Trophoblast cell (in vitro differentiated cells and primary cell): ENCODE data around the gene TTC21B.
A peak's percentile ranks its signal among the peaks of the same experiment; 100 is the strongest.

Source experiments
- DNase-seq, 2 donors: peaks; one replicate each; pipeline ENCODE4 v3.0.0-alpha.2; 2016
- H2AFZ ChIP-seq: 2 replicates; pipeline ENCODE4 v1.6.1; 2013; ENCODE audit warnings: low read length, moderate library complexity, mild to moderate bottlenecking; ENCODE audit not compliant: insufficient read depth, poor library complexity
- H2AK5ac ChIP-seq: 2 replicates; pipeline ENCODE4 v1.6.1; 2013; ENCODE audit warnings: mild to moderate bottlenecking, low read length
- H2BK120ac ChIP-seq: 2 replicates; pipeline ENCODE4 v1.6.1; 2013; ENCODE audit warnings: low read length, mild to moderate bottlenecking, moderate library complexity; ENCODE audit not compliant: insufficient read depth, poor library complexity
- H2BK12ac ChIP-seq: 2 replicates; pipeline ENCODE4 v1.6.1; 2013; ENCODE audit warnings: mild to moderate bottlenecking, low read length, moderate library complexity
- H2BK5ac ChIP-seq: 2 replicates; pipeline ENCODE4 v1.6.1; 2013; ENCODE audit warnings: low read length, low read depth, moderate library complexity, mild to moderate bottlenecking; ENCODE audit not compliant: poor library complexity
- H3K14ac ChIP-seq: 2 replicates; pipeline ENCODE4 v1.6.1; 2013; ENCODE audit warnings: mild to moderate bottlenecking, low read length
- H3K18ac ChIP-seq: 2 replicates; pipeline ENCODE4 v1.6.1; 2013; ENCODE audit warnings: mild to moderate bottlenecking, low read length
- H3K23ac ChIP-seq: 2 replicates; pipeline ENCODE4 v1.6.1; 2013; ENCODE audit warnings: low read length
- H3K27ac ChIP-seq: 2 replicates; pipeline ENCODE4 v1.5.1; 2013; ENCODE audit warnings: low read depth, mild to moderate bottlenecking, inconsistent platforms, low read length, moderate library complexity
- H3K27me3 ChIP-seq: 2 replicates; pipeline ENCODE4 v1.6.1; 2013; ENCODE audit warnings: inconsistent platforms, mild to moderate bottlenecking, low read length, moderate library complexity; ENCODE audit not compliant: insufficient read depth
- H3K36me3 ChIP-seq, 2 experiments: 1 replicate in 1 of 2; 2 replicates in 1 of 2; pipeline ENCODE4 v1.6.1; 2013; ENCODE audit warnings: low read length in 2 of 2, mild to moderate bottlenecking in 2 of 2, moderate library complexity in 1 of 2; ENCODE audit not compliant: insufficient read depth in 2 of 2, control insufficient read depth in 1 of 2
- H3K4ac ChIP-seq: 2 replicates; pipeline ENCODE4 v1.6.1; 2013; ENCODE audit warnings: low read depth, mild to moderate bottlenecking, low read length, moderate library complexity
- H3K4me1 ChIP-seq, 2 experiments: 1 replicate in 1 of 2; 2 replicates in 1 of 2; pipeline ENCODE4 v1.6.1; 2013; ENCODE audit warnings: low read length in 2 of 2, mild to moderate bottlenecking in 2 of 2, moderate library complexity in 1 of 2; ENCODE audit not compliant: insufficient read depth in 2 of 2, control insufficient read depth in 1 of 2
- H3K4me2 ChIP-seq: 2 replicates; pipeline ENCODE4 v1.6.1; 2013; ENCODE audit warnings: inconsistent platforms, mild to moderate bottlenecking, low read length, moderate library complexity
- H3K4me3 ChIP-seq: 2 replicates; pipeline ENCODE4 v1.5.1; 2013; ENCODE audit warnings: mild to moderate bottlenecking, low read depth, low read length, inconsistent platforms
- H3K79me1 ChIP-seq: one replicate; pipeline ENCODE4 v1.6.1; 2013; ENCODE audit warnings: low read length
- H3K79me2 ChIP-seq: 2 replicates; pipeline ENCODE4 v1.6.1; 2013; ENCODE audit warnings: low read length, mild to moderate bottlenecking; ENCODE audit not compliant: control insufficient read depth, insufficient read depth, poor library complexity
- H3K9ac ChIP-seq: 2 replicates; pipeline ENCODE4 v1.6.1; 2013; ENCODE audit warnings: mild to moderate bottlenecking, low read length
- H3K9me3 ChIP-seq: 2 replicates; pipeline ENCODE4 v1.6.1; 2013; ENCODE audit warnings: low read depth, mild to moderate bottlenecking, control low read depth, inconsistent platforms, low read length; ENCODE audit not compliant: insufficient read depth
- H4K12ac ChIP-seq: 2 replicates; pipeline ENCODE4 v1.6.1; 2013; ENCODE audit warnings: low read depth, mild to moderate bottlenecking, low read length, moderate library complexity
- H4K8ac ChIP-seq: 2 replicates; pipeline ENCODE4 v1.6.1; 2013; ENCODE audit warnings: low read depth, mild to moderate bottlenecking, low read length, moderate library complexity
- H4K91ac ChIP-seq: one replicate; pipeline ENCODE4 v1.6.1; 2013; ENCODE audit warnings: low read depth, mild to moderate bottlenecking, low read length, moderate library complexity
- WGBS: extraction: QIAGEN DNeasy Blood & Tissue Kit; methylation state at CpG from one replicate; pipeline ENCODE4 v1.1.7; 2013; ENCODE audit warnings: missing lambda C conversion rate; ENCODE audit not compliant: insufficient read length, insufficient coverage; ENCODE audit errors: extremely low coverage; 5-methylcytosine and 5-hydroxymethylcytosine counted together

Gene TTC21B

DNA sequence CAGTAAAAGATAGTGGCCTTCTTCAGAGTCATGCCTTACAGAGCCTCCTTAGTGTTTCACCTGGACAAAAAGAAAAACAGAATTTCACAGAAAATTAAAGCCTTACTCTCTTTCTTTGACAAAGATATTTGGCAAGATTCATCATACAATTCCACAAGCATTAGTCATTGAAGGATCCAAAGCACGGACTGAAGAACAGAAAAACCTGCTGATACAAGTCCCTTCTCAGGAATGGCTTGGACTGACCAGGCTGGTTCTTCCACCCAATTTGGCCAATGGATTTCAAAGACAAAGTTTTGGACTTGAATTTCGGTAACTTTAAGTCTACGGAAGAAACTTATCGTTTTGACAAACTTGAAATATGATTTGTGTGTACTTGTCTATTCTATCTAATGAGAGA lies 120.4 kb downstream of the TTC21B start:
- H4K91ac ChIP-seq, result peak overlapping the region; percentile 5
- DNase-seq, result peak; percentile 79 to 96
- H2AFZ ChIP-seq, result no peak overlapping the region
- no peak overlapping the region for H2BK12ac ChIP-seq
- H3K27me3 ChIP-seq, result no peaks in the 10 kb centered on the region
- H3K79me2 ChIP-seq, result no peaks in the 10 kb centered on the region
- H3K4me2 ChIP-seq, result no peak overlapping the region
- H3K23ac ChIP-seq, result no peak overlapping the region
- H3K9ac ChIP-seq, result no peak overlapping the region
- WGBS, result no CpG with 5 or more reads among the region's 4 CpGs
- H3K9me3 ChIP-seq, result no peaks in the 10 kb centered on the region
- no peak overlapping the region for H4K8ac ChIP-seq
- H3K36me3 ChIP-seq, result no peaks in the 10 kb centered on the region
- no peak overlapping the region for H2BK120ac ChIP-seq
- H3K4ac ChIP-seq, result no peak overlapping the region
- H3K4me3 ChIP-seq, result no peak overlapping the region
- H3K14ac ChIP-seq, result no peak overlapping the region
- H3K18ac ChIP-seq, result no peak overlapping the region
- no peak overlapping the region for H4K12ac ChIP-seq
- peaks cover 0 to 6% of the 10 kb centered on the region in 2 experiments for H3K4me1 ChIP-seq
- no peaks in the 10 kb centered on the region for H3K79me1 ChIP-seq
- H3K27ac ChIP-seq, result peak overlapping the region; percentile 65
- H2AK5ac ChIP-seq, result no peak overlapping the region
- H2BK5ac ChIP-seq, result no peak overlapping the region

DNA sequence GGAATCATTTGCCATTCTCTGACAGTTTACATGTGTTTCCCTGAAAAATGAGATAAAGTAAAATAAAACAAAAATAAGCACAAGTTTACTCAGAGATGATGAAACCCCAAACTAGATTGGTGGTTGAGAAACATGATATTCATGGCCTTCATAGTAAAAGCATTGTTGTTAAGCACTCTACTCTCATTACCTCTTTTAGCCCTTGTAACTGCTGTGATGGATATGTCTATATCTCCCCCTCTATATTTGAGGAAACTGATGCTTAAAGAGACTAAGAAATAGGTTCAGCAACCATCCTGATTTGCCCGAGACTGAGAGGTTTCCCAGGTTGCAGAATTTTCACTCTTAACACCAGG lies 125.7 kb downstream of the TTC21B start:
- Histone ChIP-seq H3K4me3 (no peak overlapping the region), H2BK5ac (no peak overlapping the region), H4K12ac (no peak overlapping the region), H2AK5ac (no peak overlapping the region), H3K27me3 (no peaks in the 10 kb centered on the region), H3K79me1 (no peaks in the 10 kb centered on the region), H3K4me1 (peaks cover 0 to 6% of the 10 kb centered on the region in 2 experiments), H3K23ac (no peak overlapping the region), H3K27ac (no peak overlapping the region), H2AFZ (no peak overlapping the region), H3K9ac (no peak overlapping the region), H4K8ac (no peak overlapping the region), H3K79me2 (no peaks in the 10 kb centered on the region), H2BK12ac (no peak overlapping the region), H4K91ac (no peak overlapping the region), H3K14ac (no peak overlapping the region), H3K4me2 (no peak overlapping the region), H3K9me3 (no peaks in the 10 kb centered on the region), H2BK120ac (no peak overlapping the region), H3K4ac (no peak overlapping the region), H3K36me3 (no peaks in the 10 kb centered on the region), H3K18ac (no peak overlapping the region)
- DNase-seq, result no peak
- no CpG with 5 or more reads among the region's 1 CpG for WGBS

DNA sequence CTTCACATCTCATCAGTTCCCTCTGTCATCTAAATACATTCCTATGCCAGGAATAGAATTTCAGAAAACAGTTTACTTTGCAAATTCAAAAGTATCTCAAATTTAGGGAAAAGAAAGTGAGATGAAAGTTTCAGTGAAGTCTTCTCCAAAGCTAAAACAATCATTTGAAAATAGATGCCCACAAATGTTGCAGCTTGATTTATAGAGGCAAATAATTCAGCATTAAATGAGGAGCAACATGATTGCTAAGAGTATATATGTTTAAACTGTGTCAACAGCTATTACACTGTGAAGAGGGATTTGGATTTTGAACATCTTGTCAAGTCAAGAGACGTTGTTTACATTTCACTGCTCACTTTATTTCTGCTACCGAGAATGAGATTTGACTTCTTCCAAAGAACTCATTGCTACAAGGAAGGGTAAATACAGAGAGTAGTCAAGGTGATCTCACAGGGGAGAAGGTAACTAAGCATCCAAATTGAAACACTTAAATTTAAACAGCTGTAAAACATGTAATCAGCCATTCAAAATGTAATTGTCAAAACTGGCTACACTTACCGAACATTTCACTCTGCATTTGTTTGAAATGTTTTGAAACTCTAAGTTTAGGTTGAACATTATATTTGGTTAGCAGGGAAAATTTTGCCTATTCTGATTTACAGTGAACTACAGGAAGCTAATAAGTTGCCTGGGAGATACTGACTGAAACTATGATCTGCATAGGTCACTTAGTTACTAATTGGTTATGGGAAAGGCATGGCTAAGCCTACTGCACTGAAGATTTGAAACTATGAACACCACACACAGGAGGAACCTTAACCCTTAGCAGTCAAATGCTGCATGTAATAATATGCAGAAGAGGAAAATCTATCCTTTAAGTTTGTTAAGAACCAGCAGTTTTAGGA lies 126.3 kb downstream of the TTC21B start:
- Histone ChIP-seq H3K79me1 (no peaks in the 10 kb centered on the region), H3K4me3 (no peak overlapping the region), H3K9ac (no peak overlapping the region), H4K12ac (no peak overlapping the region), H3K27me3 (no peaks in the 10 kb centered on the region), H3K4me2 (no peak overlapping the region), H2AFZ (no peak overlapping the region), H3K36me3 (no peaks in the 10 kb centered on the region), H3K23ac (no peak overlapping the region), H4K8ac (no peak overlapping the region), H3K4me1 (peaks cover 0 to 2% of the 10 kb centered on the region in 2 experiments), H3K79me2 (no peaks in the 10 kb centered on the region), H3K4ac (no peak overlapping the region), H3K9me3 (no peaks in the 10 kb centered on the region), H2BK120ac (no peak overlapping the region), H3K27ac (no peak overlapping the region), H3K18ac (no peak overlapping the region), H2BK5ac (no peak overlapping the region), H2AK5ac (no peak overlapping the region), H4K91ac (no peak overlapping the region), H3K14ac (no peak overlapping the region), H2BK12ac (no peak overlapping the region)
- no CpG with 5 or more reads among the region's 3 CpGs for WGBS
- DNase-seq, result no peak

DNA sequence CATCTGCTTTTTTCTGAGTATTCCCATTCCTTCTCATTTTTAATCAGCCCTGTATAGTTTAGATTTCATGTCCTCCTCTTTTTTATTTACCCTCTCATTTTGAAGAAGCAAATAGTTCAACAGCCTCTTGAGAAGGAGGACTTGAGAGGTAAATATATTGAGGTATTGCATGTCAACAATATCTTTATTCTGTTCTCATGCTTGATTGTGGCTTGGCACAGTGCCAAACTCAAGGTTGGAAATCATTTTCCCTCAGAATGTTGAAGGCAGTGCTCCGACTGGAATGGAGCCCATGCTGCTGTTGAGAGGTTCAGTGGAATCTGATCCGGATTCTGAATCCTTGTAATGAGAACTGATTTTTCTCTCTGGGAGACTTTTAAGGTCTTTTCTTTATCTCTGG lies 128.5 kb downstream of the TTC21B start:
- Histone ChIP-seq H2AK5ac (no peak overlapping the region), H3K4me1 (no peaks in the 10 kb centered on the region), H3K9me3 (no peaks in the 10 kb centered on the region), H3K4me2 (no peak overlapping the region), H3K27ac (no peak overlapping the region), H2BK5ac (no peak overlapping the region), H4K12ac (no peak overlapping the region), H3K4me3 (no peak overlapping the region), H3K18ac (no peak overlapping the region), H2AFZ (no peak overlapping the region), H3K4ac (no peak overlapping the region), H2BK12ac (no peak overlapping the region), H3K79me1 (no peaks in the 10 kb centered on the region), H3K9ac (no peak overlapping the region), H4K8ac (no peak overlapping the region), H4K91ac (no peak overlapping the region), H3K36me3 (no peaks in the 10 kb centered on the region), H3K23ac (no peak overlapping the region), H2BK120ac (no peak overlapping the region), H3K14ac (no peak overlapping the region), H3K27me3 (no peaks in the 10 kb centered on the region), H3K79me2 (no peaks in the 10 kb centered on the region)
- no CpG with 5 or more reads among the region's 2 CpGs for WGBS
- no peak for DNase-seq
